GM12872 (cell line): ENCODE results near the gene ESF1.

Experiments
- TF ChIP-seq, protein P1 (sequence below): IDR thresholded peaks from 3 replicates; pipeline ENCODE4 v1.5.1; 2011; ENCODE audit warnings: low read depth, mild to moderate bottlenecking, low read length, moderate library complexity; ENCODE audit not compliant: insufficient read depth

The ESF1 gene

DNA sequence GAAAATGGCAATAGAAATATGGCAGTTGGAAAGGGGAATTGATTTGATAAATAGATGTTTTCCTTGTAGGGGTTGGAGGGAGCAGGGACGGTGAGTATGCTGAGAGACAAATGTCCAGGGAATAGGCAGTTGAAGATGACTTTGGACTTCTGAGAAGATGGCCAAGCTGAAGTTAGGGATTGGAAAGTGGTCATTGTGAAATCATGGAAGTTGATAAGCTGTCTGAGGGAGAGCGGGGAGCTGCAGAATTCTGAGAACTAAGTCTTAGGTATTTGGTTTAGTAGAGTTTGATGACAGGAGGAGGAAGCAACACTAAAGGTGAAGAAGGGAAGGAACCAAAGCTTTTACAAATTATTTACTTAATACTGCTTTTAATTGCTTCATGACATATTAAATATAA lies 15.3 kb upstream of the ESF1 start:
- TF ChIP-seq, protein P1, sequence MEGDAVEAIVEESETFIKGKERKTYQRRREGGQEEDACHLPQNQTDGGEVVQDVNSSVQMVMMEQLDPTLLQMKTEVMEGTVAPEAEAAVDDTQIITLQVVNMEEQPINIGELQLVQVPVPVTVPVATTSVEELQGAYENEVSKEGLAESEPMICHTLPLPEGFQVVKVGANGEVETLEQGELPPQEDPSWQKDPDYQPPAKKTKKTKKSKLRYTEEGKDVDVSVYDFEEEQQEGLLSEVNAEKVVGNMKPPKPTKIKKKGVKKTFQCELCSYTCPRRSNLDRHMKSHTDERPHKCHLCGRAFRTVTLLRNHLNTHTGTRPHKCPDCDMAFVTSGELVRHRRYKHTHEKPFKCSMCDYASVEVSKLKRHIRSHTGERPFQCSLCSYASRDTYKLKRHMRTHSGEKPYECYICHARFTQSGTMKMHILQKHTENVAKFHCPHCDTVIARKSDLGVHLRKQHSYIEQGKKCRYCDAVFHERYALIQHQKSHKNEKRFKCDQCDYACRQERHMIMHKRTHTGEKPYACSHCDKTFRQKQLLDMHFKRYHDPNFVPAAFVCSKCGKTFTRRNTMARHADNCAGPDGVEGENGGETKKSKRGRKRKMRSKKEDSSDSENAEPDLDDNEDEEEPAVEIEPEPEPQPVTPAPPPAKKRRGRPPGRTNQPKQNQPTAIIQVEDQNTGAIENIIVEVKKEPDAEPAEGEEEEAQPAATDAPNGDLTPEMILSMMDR, result no peak

DNA sequence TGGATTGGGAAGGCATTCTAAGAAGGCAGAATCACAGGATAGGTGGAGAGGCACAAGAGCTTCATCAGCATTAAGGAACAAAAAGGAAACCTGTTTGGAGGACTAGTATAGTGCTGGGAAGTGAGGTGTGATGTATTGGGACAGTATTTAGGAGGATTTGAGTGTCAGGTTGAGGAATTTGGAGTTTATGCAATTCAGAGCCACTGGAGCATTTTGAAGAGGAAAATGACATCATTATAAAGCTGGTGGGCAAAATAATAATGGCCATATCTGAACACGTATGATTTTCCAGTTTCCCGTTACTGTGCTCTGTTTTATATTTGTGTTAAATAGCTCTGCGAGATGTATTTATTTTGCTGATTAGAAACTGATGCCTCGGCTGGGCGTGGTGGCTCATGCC lies 14.3 kb upstream of the ESF1 start:
- TF ChIP-seq, protein P1, result no peak

DNA sequence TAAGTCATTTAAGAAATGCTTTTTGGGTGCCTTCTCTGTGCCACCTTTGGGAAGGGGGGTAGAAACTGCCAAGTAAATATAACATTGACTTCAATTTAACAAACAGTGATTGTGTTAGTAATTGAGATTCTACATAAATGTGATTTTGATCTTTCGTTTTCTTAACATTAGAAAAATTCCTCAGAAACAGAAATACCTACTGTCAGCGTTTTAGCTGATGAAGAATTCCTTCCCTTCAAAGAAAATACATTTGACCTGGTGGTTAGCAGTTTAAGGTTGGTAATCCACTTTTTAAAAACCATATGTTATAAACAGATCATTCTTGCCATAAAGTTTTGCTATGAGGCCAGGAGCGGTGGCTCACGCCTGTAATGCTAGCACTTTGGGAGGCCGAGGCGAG lies 9.9 kb upstream of the ESF1 start:
- TF ChIP-seq, protein P1, result no peak

DNA sequence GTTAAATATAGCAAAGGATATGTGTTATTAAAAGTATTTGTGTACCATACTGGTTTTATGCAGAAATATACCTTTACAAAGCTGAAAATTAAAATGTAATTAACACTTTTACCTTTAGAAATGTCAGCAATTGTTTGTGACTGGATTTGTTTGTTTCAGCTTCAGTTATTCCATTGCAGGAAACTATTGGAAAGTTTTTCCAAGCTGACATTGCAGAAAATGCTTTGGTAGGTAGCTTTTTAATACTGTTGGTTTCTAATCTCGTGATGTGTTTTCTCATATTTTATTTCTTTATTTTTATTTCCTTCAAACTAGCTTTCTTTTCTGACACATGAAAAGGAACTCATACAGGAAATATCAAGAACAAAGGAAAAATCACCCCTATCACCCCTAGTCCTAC lies 8.3 kb upstream of the ESF1 start:
- TF ChIP-seq, protein P1, result no peak

DNA sequence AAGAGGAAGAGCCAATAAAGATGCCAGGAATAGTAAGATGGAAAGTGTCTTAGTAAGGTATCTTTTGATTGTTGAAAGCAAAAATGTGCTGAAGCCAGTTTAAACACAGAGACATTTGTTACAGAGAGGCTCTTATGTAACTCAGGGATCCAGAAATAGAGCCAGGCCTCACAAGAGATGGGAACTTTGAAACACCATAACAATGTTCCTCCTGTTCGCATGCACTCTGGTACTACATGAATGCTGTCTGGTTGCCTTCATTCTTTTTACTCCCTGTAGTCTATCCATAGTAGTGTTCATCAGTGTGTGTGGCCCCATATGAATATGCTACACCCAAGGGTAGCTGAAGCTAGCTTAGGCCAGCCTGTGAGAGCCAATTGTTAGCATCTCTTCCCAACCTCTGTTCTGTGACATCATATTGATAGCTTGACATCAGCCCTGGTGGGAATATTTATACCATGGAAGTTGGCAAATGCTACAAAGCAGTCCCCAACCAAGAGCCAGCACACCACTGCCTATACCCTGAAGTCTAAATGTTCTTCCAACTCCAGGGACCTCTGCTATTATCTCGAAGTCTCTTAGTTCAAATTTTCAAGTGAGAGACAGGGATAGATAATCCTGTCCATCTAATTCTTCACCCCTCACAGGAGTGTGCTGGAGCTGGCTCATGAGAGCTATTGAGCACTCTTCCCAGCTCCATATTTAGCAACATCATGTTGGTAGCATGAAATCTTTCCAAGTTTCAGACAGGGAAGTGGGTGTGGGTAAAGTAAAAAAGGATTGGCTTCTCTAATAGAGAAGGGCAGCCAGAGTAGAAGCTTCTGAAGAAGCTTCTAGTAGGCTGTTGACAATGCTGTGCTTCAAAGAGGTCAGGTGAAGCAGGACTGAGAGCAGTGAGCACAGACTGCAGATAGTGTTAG lies 7.1 kb upstream of the ESF1 start:
- TF ChIP-seq, protein P1, result no peak

DNA sequence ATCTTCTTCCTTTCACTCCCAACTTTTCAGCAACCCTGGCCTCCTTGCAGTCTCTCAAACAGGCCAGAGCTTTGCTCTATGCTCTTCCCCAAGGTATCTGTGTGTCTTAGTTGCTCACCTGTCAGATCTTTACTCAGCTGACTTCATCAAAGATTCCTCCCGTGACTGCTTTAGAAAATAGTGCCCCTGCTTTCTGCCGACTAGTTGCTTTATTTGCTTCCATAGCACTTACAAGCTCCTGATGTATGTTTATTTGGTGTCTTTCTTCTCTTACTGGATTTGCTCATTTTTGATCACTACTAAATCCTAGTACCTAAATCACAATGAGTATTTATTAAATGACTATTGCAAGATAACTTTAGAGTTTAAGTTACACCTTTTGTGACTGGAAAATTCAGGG lies 6.0 kb upstream of the ESF1 start:
- TF ChIP-seq, protein P1, result no peak

DNA sequence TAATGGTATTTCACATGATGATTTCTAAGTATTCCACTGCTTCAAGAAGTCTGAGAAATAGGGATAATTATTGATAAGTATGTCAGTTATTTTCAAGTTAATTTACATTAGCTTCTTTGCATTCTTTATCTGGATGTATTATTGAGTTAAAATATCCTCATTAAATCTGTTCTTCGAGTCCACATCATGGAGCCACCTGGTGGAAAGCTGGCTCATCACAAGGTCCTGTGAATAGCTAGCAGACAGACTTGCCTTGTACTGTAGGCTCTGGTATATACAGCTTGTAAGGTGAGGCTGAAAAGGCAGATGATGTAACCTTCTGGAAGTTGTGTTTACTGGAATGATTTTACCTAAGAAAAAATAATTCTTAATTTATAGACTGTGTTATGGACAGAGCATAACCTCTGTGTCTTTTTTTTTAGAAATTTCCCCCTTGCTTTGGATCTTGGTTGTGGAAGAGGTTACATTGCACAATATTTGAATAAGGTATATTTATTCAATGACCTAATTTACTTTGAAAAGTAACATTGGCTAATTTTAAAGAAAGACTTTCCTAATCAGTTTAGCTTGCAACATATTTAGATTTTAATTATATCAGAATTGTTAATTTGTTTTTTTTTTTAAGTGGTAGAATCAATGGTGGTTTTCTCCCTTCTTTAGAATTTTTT lies 3.6 kb upstream of the ESF1 start:
- TF ChIP-seq, protein P1, result peak; percentile 55
